ENCODE results near the gene GTPBP3. TPM values are rescaled to one million over a fixed set of nuclear protein-coding genes. Genes with fewer than 3 reads are reported as not detected.

The GTPBP3 gene
- total and polyA plus RNA-seq, 2 of the 13 experiments (the other 11 are each of a cell fraction or from before 2014, with no cell fraction given): 17.5 to 30.0 TPM

- TF ChIP-seq RERE (CRISPR knock-in tag; IDR thresholded peaks at IDR 0.05; ENCODE audit: low read depth) (no peak; the same call in 1 of the 2 replicates), ZNF10 (CRISPR knock-in tag; IDR thresholded peaks at IDR 0.05; ENCODE audit: borderline replicate concordance, low read depth) (no peak), ZSCAN25 (CRISPR knock-in tag; IDR thresholded peaks at IDR 0.05) (no peak), ZNF121 (CRISPR knock-in tag; IDR thresholded peaks at IDR 0.05) (no peak), SP5 (CRISPR knock-in tag; IDR thresholded peaks at IDR 0.05; ENCODE audit: borderline replicate concordance, low read depth) (no peak; the same call in 1 of the 2 replicates), ZNF768 (CRISPR knock-in tag; IDR thresholded peaks at IDR 0.05) (peak; percentile 98), ZFP36L2 (CRISPR knock-in tag; IDR thresholded peaks at IDR 0.05) (no peak), ZXDC (CRISPR knock-in tag; IDR thresholded peaks at IDR 0.05) (no peak), FOXK1 (CRISPR knock-in tag; IDR thresholded peaks at IDR 0.05; ENCODE audit: borderline replicate concordance, low read depth) (peak; percentile 79; the same call in 1 of the 2 replicates), MLX (CRISPR knock-in tag; IDR thresholded peaks at IDR 0.05) (no peak), CREM (IDR thresholded peaks at IDR 0.05) (peak; percentile 58; the same call in 1 of the 2 replicates), CREM (CRISPR knock-in tag; IDR thresholded peaks at IDR 0.05) (no peak), EED (CRISPR knock-in tag; IDR thresholded peaks at IDR 0.05) (no peak), CAMTA2 (CRISPR knock-in tag; IDR thresholded peaks at IDR 0.05; ENCODE audit: borderline replicate concordance) (0 out of 2 replicates have a peak, but pooled peaks have one; percentile 74), KLF15 (CRISPR knock-in tag; IDR thresholded peaks at IDR 0.05; ENCODE audit: borderline replicate concordance) (no peak), MAFG (CRISPR knock-in tag; IDR thresholded peaks at IDR 0.05) (no peak)
- TF ChIP-seq, protein P1, sequence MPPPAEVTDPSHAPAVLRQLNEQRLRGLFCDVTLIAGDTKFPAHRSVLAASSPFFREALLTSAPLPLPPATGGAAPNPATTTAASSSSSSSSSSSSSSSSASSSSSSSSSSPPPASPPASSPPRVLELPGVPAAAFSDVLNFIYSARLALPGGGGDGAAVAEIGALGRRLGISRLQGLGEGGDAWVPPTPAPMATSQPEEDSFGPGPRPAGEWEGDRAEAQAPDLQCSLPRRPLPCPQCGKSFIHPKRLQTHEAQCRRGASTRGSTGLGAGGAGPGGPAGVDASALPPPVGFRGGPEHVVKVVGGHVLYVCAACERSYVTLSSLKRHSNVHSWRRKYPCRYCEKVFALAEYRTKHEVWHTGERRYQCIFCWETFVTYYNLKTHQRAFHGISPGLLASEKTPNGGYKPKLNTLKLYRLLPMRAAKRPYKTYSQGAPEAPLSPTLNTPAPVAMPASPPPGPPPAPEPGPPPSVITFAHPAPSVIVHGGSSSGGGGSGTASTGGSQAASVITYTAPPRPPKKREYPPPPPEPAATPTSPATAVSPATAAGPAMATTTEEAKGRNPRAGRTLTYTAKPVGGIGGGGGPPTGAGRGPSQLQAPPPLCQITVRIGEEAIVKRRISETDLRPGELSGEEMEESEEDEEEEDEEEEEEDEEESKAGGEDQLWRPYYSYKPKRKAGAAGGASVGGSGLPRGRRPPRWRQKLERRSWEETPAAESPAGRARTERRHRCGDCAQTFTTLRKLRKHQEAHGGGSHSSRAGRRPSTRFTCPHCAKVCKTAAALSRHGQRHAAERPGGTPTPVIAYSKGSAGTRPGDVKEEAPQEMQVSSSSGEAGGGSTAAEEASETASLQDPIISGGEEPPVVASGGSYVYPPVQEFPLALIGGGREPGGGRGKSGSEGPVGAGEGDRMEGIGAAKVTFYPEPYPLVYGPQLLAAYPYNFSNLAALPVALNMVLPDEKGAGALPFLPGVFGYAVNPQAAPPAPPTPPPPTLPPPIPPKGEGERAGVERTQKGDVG (CRISPR knock-in tag; IDR thresholded peaks at IDR 0.05; ENCODE audit: borderline replicate concordance): no peak
Observed at GRCh38 chr19:17305517-17306284, 31.7 kb upstream of the GTPBP3 start, which contains the start of gene MRPL34 (continued).
